HG03108 (cell line): Measurements from ENCODE around the gene LATS1.
"Not testable (repeated sequence)": the region's sequence is repeated elsewhere in the genome, so short reads cannot be mapped to it uniquely, and the experiment has no call there.

Experiments used
- ATAC-seq: cut with Tn5 transposase; IDR thresholded peaks from one replicate; pipeline ENCODE4 v1.9.1; 2021; ENCODE audit warnings: moderate library complexity; ENCODE audit not compliant: unreplicated experiment

Gene LATS1

DNA sequence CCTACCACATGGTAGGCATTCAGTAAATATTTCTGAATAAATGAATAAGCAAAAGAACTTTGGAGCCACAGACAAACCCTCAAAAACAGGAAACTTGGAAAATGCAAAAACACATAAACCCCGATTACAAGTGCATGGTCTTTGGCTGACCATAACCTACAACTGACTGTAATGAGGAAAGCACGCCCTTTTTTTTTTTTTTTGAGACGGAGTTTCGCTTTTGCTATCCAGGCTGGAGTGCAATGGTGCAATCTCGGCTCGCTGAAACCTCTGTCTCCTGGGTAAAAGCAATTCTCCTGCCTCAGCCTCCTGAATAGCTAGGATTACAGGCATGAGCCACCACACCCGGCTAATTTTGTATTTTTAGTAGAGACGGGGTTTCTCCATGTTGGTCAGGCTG, 11.9 kb upstream of the LATS1 start:
- ATAC-seq = no peak

DNA sequence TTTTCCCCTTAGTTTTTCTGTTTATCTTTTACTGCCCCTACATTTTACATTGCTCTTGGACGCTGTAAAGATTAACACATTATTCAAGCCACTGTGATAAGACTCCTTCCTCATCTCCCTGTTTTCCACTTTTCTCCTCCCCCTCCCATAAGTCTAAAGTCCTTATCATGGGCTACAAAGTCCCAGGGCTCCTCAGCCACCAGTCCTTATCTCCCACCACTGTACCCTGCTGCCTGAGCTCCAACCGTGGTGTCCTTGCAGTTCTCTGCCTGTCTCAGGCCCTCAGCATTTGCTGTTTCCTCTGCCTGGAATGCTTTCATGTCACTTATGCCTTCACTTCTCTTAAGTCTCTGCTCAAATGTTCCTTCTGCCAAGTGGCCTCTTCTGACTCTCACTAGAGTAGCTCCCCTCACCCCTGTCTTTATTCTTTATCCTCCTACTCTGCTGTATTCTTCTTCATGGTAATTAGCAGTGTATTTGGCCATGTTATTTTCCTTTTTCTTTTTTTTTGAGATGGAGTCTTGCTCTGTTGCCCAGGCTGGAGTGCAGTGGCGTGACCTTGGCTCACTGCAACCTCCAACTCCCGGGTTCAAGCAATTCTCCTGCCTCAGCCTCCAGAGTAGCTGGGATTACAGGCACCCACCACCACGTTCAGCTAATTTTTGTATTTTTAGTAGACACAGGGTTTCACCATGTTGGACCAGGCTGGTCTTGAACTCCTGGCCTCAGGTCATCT, 10.8 kb upstream of the LATS1 start:
- no peak for ATAC-seq

DNA sequence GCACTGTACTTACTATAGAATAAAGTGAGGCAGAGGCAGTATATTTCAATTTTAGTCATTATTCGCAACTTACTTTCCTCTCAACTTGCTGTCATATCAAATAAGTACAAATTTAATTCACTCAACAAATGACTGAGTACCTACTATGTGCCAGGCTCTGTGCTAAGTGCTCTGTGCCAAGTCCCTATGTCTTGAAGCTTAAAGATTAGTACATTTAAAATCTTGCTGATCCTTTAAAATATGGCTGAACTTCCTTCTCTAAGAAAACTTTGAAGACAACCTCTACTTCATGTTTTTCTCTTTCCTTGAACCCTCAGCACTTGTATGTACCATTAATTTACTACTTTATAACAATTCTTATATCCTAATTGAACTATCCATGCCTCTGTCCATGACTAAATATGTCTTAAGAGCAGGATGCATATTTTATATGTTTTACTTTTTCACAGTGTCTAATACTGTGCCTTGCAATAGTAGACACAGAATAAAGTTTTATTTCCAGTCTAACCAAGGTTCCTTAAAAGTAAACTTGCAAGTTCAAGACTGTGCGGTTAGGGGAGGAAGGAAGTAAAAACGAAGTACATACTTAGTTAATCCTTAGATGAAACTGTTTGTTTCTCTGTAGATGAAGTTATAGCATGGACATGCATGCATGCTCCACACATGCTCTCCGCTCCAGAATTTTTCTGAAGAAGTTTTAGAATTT, 10.0 kb upstream of the LATS1 start:
- no peak for ATAC-seq

DNA sequence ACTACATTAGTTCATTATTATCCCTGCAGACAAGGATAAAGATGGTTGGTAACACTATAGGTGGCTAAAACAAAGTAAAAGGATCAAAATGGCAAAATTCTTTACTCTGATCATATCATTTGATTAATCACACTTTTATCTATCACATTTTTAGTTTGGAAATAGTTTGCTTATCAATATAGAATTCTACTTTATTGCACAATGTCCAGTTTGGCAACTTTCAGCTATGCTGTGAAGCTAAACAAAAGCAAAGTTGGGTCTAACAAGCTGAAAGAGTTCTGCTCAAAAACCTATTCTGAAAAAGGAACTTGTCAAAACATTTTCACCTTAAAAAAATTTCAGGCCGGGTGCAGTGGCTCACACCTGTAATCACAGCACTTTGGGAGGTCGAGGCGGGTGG, 7.9 kb upstream of the LATS1 start:
- ATAC-seq = no peak

DNA sequence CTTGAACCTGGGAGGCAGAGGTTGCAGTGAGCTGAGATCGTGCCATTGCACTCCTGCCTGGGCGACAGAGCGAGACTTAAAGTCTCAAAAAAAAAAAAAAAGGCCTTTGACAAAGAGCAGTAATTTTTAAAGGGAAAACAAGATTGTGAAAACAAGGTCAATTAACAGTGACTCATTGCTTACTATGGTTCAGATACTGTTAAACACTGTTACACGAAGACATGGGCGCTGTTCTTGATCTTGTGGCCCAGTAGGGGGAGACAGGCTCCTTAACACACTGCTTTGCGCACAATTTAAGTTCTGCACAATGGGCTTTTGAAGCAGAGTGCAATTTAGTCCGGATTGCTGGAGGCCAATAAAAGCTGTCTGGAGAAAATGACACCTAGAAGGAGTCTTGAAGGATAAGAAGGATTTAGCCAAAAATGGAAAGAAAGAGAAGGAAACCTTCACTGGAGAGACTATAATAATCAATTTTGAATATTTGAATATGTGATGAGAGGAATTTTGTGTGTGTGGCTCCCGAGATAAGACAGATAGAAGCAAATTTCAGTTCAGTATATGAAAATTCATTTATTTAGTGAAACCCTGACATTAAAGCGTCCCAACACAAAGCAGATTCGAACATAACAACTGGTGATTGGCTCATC, 6.0 kb upstream of the LATS1 start:
- ATAC-seq = no peak

DNA sequence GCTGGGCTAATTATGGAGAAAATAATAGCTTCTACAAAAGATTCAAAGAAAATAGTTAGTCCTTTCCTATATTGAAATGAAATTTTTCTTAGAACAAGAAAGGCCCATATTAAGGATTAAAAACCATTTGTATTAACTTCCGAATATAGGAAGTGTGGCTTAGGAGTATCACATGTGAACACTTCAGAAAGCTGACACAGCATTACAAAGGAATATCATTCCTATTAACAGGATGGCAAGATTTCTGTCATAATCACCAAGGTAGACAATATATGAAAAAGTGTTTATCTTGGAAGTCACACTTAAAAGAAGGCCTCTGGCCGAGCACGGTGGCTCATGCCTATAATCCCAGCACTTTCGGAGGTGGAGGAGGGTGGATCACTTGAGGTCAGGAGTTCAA, 5.4 kb upstream of the LATS1 start:
- ATAC-seq = no peak

DNA sequence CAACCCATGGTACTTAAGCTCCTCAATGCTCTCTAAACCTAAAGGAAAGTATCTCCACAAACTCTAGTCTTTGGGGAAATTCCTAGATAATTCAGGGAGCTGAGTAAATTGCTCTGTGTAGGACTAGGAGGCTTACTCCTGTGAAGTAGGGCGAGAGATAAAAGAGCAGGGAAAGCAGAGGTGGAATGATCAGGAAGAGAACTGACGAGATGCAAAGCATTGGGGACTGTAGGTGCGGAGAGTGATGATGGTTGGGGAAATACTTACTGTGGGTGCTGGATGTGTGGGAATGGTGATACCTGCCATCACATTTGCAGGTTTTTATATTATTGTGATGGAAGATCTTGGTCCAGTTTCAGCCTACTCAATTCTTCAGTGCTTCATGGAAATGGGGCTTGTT, 1.6 kb upstream of the LATS1 start:
- no peak for ATAC-seq

DNA sequence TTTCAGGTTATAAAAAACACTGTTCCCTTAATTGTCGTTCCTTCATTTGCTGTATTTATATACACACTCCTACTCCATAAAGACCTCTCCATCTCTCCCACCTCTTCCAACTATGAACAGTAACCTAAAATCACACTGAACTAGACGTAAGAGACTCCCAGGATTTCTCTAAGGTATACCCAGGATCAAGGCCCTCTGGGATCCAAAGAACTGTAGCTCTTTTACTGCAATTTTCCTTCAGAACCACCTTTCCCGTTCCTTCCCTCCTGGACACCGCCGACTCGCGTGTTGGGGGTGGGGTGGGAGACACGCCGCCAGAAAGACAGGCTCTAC, 680 bp downstream of the LATS1 start:
- ATAC-seq = no peak

DNA sequence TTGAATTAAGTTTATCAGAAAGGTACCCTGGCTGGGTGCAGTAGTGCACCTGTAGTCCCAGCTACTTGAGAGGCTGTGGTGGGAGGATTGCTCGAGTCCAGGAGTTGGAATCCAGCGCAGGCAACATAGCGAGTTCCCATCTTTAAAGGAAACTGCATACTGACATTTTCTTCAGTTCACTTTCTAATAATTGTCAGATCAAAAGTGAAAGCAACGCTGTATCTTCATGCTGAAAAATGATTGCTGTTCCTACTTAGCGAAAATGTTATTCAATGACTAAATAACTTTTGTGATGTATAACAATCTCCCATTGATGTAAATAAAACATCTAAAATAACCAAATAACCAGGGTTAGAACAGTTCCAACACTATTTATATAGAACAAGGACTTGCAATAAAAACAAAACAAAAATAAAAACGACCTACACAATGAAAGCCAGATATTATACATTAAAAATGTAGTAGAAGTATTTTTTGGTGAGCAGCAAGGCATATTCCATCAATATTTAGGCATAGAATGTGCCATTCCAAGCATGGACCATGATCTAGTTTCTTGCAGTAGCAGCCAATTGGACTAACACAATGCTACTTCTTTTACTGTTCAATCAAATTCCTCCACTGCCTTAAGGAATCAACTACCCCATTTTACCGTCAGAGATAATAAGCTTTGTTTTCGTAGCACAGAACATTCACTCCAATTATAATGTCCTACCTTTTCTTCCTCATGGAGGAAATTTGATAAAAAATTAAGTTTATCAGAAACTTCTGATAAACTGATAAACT, 1.5 kb downstream of the LATS1 start:
- ATAC-seq = no peak

DNA sequence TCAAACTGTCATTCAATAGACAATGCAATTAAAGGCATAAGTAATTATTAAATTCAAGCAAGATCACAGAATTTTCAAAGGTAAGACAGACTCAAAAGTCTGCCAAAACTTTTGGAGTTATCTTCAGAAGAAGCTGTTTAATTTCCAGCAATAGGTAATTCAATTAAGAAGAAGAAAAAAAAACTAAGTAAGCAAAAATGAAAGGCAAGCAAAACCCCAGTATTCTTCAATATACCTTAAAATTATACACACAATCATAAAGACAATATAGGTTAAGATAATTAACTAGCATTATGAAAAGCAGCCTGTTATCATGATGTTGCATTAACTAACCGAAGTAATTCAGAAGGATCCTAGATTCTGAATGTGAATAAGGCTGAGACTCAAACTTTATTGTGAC, 3.5 kb downstream of the LATS1 start:
- no peak for ATAC-seq

DNA sequence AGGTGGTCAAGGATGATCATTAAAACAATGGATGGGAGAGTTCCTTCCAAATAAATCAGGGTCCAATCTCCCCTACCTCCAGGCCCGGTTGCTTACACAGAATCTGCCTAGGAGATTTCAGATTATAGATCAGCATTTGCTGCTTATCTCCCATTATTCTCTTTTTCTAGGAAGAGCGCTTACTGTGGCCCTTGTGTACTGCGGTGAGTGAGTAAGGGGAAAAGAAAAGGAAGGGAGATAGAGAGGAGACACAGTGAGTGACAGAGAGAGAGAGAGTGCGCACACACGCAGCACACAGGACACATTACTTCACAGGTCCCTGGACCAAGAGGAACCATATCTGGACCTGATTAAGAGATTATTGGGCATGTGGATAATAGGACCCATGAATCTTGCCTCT, 6.2 kb downstream of the LATS1 start:
- no peak for ATAC-seq

DNA sequence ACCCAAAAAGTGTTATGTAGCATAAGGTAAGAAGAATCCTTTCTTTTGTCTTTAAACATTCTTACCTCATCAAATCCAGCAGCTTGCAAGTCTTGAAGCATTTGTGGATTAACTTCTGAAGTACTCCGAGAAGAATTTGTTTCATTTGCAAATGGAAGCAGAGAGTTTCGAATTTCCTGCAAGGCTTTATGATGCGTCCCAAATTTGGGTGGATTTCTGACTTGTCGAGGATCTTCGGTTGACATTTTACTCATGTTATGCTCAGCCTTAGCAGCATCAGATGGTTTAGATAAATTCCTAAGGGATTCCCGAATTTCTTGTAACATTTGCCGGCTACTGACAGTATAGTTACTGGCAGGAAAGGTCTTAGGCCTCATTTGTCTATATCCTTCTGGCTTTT, 16.2 kb downstream of the LATS1 start:
- ATAC-seq = no peak

DNA sequence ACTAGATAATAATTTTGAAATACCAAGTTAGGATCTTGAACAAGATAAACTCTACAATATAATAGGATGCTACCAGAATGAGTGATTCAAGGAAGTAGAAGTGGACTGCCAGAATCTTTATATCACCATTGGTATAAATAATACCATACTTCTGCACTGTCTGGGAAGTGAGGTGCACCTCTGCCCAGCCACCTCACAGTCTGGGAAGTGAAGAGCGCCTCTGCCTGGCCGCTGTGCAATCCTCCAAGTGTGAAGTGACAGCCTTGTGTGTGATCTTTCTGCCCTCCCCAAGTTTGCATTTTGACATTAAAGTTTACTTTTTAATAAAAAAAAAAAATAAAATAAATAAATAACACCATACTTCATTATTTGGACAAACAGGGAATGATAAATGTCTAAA, 18.8 kb downstream of the LATS1 start:
- ATAC-seq = no peak

DNA sequence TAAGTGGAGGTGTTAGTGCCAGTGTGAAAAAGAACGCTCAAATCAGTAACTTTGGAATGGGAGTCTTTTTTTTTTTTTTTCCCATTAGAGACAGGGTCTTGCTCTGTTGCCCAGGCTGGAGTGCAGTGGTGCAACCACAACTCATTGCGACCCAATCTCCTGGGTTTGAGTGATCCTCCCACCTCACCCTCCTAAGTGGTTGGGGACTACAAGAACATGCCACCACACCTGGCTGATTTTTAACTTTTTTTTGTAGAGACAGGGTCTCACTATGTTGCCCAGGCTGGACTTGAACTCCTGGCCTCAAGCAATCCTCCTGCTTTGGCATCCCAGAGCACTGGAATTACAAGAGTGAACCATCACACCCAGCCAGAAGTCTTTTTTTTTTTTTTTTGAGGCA, 19.7 kb downstream of the LATS1 start:
- ATAC-seq = no peak

DNA sequence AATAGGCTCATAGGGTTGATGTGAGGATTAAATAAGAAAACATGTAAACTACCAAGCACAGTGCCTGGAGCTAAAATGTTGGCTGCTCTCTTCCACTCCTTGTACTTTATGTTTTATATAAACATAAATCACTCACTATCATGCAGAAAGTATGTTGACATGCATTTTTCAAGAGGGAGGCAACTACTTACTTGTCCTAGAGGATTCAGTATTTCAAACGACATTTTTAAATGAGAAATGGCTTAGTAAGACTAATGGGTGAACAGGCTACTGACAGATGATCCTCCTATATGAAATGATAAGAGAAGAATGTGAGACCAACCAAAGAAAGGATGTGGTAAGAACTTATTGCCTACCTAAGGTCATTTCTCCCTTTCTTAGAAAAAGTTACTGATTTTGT, 21.0 kb downstream of the LATS1 start:
- ATAC-seq = no peak

DNA sequence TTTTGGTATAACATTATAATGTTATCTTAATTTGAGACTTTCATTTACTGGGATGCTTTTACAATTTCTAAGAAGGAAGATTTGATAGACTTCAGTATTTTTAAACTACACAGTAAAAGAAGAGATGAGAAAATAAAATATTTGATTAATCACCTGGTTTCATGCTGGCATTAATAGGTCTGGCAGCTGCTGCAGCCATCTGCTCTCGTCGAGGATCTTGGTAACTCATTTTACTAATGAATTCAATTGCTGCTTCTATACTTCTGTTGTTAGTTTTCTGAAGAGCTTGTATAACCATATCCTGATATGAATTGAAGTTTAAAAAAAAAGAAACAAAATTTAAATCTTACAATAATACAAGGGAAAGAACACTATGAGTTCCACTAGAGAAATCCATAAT, 23.0 kb downstream of the LATS1 start:
- no peak for ATAC-seq

DNA sequence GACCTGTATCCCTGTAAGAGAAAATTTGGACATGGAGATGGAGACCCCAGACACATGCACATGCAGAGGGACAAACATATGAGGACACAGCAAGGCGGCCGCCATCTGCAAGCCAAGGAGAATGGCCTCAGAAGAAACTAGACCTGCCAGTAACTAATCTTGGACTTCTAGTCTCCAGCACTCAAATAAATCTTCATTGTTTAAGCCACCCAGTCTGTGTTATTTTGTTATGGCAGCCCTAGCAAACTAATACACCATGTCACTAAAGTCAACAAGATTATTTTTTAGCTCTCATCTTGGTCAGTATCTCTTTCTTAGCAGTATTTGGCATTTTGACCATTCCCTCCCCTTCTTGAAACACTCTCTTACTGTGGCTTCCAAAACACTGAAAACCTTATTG, 26.7 kb downstream of the LATS1 start:
- no peak for ATAC-seq

DNA sequence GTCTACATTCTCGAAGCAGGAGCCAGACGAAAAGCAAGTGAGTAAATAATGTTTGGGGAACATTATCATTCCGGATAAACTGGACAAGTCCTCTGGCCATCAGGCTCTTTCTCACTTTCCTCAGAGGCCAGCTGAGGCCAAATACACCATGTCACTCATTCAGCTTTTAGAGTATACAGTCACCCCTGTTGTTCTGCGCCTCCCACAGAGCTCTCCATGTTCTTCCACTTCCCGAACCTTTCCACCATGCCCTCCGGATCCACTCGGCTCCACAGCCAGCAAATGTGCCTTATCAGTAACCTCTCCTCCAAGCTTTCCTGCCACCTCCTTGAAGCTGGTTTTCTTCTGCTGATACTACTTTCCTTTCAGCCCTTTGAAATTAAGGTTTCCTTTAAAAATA, 31.7 kb downstream of the LATS1 start:
- ATAC-seq = no peak

DNA sequence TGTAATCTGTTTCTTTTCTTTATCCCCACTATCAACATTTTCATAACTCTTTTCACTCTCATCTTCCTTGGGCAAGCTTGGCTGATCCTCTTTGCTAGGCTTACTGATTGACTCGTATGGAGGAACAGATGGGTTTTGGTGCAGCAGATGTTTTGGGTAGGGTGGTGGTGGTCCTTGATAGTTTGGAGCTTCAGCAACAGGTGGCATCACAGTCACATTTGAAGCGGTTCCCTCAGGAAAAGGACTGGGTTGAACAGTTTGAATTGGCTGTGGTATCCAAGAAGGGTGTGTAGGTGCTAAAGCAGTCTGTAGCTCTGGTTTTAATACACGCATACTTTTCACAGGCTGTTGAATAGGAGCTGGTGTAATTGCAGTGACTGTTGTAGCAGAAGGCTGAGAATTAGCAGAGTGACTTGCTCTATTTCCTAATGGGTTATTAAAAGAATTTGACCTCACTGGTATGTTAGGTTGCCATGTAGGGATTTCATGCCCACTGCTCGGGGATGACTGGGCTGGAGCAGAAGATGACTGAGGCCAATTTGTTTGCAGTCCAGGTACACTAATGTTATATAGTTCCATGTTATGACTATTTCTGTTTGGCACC, 34.5 kb downstream of the LATS1 start:
- ATAC-seq = no peak

DNA sequence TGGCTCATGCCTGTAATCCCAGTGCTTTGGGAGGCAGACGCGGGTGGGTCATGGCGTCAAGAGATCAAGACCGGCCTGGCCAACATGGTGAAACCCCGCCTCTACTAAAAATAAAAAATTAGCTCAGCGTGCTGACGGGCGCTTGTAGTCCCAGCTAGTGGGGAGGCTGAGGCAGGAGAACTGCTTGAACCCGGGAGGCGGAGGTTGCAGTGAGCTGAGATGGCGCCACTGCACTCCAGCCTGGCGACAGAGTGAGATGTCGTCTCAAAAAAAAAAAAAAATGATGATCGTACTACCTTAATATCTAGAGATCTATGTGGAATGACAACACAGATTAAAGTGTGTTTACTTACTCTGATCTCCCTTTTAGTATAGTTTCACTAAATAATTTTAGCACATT, 36.1 kb downstream of the LATS1 start:
- ATAC-seq = not testable (repeated sequence)

DNA sequence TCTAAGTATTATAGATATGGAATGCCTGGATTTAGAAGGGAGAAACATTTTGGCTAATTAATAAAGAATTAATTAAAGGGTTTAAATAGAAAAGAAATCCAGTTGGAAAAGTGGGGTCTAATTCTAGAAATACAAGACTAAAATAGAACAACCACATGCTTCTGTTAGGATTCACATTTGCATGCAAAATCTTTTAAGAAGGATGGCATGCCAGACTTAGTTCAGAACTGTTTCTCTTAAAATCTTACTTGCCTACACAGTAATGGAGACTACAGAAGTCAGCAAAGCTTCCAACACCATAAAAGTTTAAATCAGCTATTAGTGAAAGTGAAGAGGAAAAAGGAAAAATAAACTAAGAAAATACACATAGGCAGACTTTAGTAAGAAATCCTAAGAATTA, 36.7 kb downstream of the LATS1 start:
- no peak for ATAC-seq
